Measurements from ENCODE around the gene SMIM21.

Gene SMIM21

DNA sequence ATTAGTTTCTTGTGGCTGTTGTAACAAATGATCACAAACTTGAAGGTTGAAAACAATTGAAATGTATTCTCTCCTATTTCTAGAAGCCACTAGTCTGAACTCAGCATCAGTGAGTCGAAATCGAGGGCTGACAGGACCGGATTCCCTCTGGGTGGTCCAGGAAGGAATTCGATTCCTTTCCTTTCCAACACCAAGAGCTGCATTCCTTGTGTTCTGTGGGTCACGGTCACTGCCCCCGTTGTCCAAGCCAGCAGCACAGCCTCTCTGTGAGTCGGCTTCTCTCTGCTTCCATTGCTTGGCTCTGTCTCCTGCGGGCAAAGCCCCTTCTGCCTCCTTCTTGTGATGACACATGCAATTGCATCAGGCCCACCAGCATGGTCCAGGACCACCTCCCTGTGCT, 67.3 kb downstream of the SMIM21 start (continued):
- TF ChIP-seq BACH2 (CRISPR knock-in tag; IDR thresholded peaks at IDR 0.05; ENCODE audit: borderline replicate concordance) (no peak), RARB (CRISPR knock-in tag; IDR thresholded peaks at IDR 0.05) (no peak), ISL1 (CRISPR knock-in tag; IDR thresholded peaks at IDR 0.05) (no peak), TCF4 (CRISPR knock-in tag; IDR thresholded peaks at IDR 0.05; ENCODE audit: borderline replicate concordance) (no peak), SNAI2 (CRISPR knock-in tag; IDR thresholded peaks at IDR 0.05) (no peak), TSHZ2 (CRISPR knock-in tag; IDR thresholded peaks at IDR 0.05) (no peak), PATZ1 (CRISPR knock-in tag; IDR thresholded peaks at IDR 0.05; ENCODE audit: borderline replicate concordance) (no peak), CSDC2 (CRISPR knock-in tag; IDR thresholded peaks at IDR 0.05) (no peak)
